Measurements from ENCODE around the gene SIRPA.

SIRPA gene

GRCh38 chr20:1894951-1895673, at the start of gene SIRPA:
Gene SIRPA, plus strand, starts transcription at chr20:1895407. Its CDS starts 41 bp downstream, at chr20:1895448.
- no peak for DNase-seq

GRCh38 chr20:1845701-1846100, 49.5 kb upstream of the SIRPA start:
- no peak for DNase-seq

DNA sequence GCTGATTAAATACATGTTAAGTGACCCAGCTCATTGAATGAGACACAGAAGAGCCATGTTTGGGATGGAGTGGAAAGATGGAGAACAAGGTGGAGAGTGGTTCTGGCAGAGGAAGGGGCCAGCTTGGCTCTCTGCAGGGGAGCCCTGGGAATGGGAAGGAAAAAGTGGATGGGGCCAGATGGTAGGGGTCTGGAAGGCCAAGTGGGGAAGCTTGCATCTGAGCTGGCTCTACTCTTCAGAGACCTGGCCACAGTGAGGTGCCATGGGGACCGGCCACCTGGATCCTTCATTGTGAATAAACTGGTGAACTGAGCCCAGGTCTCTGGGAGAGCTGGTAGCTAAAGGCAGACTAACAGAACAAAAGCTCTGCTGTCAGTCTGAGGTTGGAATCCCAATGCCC, 48.9 kb upstream of the SIRPA start:
- DNase-seq: no peak

GRCh38 chr20:1846876-1847275, 48.3 kb upstream of the SIRPA start:
- DNase-seq: no peak

- no peak for DNase-seq
Measured at GRCh38 chr20:1847780-1848179, 47.4 kb upstream of the SIRPA start.

- DNase-seq: no peak
Measured at GRCh38 chr20:1848373-1848772, 46.8 kb upstream of the SIRPA start.

DNA sequence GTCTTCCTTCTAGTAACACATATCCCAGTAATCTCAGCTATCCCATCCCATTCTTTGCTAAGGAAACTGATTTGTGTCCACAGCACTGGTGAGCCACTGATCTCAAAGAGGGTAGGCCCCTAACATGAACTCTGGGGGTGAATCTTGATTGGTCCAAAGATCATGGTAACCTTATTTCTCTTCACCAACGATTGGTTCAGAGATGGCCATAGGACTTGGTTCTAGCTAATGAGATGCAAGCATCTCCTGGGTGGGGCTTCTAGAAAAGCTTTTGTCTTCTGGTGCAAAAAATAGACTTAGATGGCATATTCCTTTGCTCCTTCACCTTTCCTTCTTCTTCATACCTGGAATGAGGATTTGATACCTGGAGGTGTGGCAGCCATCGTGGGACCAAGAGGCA, 43.8 kb upstream of the SIRPA start:
- no peak for DNase-seq

DNA sequence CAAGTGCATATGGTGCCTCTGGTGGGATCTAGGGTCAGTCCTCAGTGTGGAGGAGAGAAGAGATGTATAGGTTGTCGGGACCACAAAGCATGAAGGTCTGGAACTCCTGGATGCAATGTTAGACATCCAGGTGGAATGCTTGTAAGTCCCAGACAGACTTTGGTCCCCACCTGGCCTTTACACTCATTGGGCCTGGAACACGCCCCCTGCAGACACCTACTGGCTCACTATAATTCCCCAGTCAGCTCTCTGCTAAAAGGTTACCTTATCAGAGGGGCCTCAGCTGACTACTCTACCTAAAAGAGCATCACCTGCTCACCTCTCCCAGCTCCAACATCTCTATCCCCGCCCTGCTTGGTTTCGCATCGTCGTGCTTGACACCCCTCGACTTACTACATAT, 41.7 kb upstream of the SIRPA start:
- no peak for DNase-seq

DNA sequence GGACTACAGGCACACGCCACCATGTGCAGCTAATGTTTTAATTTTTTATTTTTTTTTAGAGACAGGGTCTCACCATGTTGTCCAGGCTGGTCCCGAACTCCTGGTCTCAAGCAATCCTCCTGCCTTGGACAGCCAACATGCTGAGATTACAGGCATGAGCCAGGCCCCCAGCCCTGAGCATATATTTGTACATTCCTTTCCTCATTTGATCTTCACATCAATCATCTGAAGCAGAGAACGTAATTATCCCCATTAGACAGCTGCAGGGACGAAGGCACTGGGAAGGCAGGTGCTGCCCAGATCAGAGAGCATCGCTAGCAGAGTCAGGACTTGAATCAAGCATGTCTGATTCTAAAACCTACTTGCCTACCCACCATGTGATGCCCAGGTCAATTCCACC, 41.0 kb upstream of the SIRPA start:
- DNase-seq: no peak

GRCh38 chr20:1855109-1855508, 40.1 kb upstream of the SIRPA start:
- no peak for DNase-seq

DNA sequence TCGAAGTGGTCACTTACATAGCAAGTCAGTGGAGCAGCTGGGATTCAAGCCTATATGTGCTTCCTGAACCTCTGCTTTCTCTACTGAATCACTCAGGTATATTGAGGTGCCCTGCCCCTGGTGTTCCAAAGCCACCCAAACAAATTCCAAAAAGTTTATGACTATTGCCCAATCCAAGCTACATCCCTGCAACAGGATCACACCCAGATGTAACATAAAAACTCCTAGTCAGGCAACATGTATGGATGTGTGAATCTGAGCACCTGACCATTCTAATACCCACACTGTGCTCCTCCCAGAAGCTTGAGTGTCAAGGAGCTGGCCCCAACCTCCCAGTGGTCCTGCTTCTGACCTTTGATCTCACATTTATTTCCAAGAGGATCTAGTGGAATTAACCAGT, 39.5 kb upstream of the SIRPA start:
- DNase-seq: no peak

- DNase-seq: no peak
Measured at GRCh38 chr20:1856424-1856823, 38.8 kb upstream of the SIRPA start.

DNA sequence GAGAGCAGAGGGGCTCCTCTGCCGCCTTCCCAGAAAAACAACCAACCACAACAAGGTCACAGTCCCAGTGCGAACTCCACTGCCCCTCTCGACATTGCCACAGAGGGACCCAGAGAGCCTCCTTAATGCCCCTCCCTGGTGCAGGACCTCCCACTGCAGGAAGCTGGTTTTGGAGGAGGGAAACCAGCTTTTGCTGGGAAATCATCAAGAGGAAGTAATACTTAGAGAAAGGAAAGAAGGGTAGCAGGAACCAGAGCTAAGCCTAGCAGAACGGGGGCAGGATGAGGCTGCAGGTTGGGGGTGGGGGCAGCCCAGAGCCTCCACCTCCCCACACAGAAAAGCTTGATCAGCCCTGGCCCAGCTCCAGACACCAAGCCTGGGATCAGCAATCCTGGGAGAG, 37.7 kb upstream of the SIRPA start:
- no peak for DNase-seq

- no peak for DNase-seq
Measured at GRCh38 chr20:1858871-1859270, 36.3 kb upstream of the SIRPA start.

- DNase-seq: no peak
Measured at GRCh38 chr20:1860446-1860845, 34.8 kb upstream of the SIRPA start.

- no peak for DNase-seq
Measured at GRCh38 chr20:1861347-1861976, 33.7 kb upstream of the SIRPA start.

DNA sequence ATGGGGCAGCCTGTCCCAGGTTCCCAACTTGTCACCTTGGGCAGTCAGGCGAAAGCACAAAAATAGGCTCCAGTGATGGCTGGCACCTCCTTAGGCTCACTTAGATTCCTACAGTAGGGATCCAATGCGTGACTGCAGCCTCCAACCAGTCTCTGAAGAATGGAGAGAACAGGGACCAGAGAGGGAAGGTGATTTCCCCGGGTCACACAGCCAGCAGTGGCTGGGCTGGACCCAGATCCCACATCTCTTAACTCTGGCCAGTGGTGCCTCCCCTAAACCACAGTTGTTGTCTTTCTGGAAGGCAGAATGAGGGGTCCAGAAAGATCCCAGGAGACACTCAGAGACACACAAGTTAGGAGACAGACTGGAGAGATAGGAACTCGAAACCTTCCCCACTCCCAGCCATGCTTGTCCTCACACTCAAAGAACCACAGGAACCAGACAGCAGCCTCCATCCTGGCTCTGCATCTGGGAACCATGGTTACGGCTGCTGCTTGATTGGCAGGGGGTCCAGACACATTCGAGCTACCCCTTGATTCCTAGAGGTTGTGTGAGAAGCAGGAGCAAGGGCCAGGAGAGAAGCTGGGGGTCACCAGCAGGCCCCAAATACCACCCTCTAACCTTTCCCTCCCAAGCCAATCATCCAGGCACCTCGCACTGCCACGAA, 33.1 kb upstream of the SIRPA start:
- DNase-seq: no peak

GRCh38 chr20:1862663-1863053, 32.5 kb upstream of the SIRPA start:
- DNase-seq: no peak

DNA sequence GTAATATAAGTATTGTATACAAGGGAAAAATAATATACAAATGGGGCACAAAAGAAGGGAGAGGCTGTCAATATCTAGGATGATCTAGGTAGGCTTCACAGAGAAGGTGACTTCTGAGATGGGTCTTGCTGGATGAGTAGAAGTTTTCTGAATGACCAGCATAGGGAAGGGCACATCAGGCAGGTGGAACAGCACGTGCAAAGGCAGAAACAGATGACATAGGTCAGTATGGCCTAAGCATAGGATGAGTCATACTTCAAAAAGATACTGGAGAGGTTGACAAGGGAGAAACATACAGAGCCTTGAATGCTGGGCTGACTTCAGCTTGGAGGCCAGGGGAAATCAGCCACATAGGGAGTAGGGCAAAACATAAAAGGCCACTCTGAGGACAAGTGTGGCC, 31.9 kb upstream of the SIRPA start:
- DNase-seq: no peak

GRCh38 chr20:1866834-1867233, 28.4 kb upstream of the SIRPA start:
- DNase-seq: no peak

- no peak for DNase-seq
Measured at GRCh38 chr20:1867495-1868260, 27.5 kb upstream of the SIRPA start.

DNA sequence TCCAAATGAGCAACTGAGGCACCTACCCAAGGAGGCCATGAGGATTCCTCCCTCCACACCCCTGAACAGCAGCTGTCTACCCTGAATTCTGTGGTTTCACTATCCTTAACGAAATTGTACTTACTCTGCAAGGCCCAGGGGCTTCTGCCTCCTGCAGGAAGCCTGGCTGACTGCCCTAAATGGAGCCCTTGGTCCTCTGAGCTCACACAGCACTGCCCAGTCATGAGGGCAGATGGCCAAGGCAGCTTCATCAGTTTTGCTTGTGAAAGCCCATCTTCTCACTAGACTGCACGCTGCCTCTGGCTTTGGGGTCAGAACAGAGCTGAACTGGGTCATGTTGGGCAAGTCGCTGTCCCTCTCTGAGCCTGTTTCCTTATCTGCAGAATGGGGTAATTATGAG, 26.4 kb upstream of the SIRPA start:
- no peak for DNase-seq

GRCh38 chr20:1870323-1870722, 24.9 kb upstream of the SIRPA start:
- no peak for DNase-seq

Measured in CD4-positive, alpha-beta T cell treated with Interleukin-12 subunit alpha and Interleukin-12 subunit beta, for 1 hour (primary cell).